A549 treated with CORT108297 at 1 μM for 4 hours (cell line): ENCODE data around the gene DPP9. TPM values are rescaled to one million over a fixed set of nuclear protein-coding genes. Genes with fewer than 3 reads are reported as not detected.

Source experiments
- total RNA-seq: library from RNA; stranded (reverse); fragments of 200-300 nt; extraction: Qiagen RNA extraction; gene quantifications from 5 replicates; pipeline ENCODE4 v1.2.3, GENCODE V29; 2022

DPP9 gene
- 57.7 to 68.5 TPM (median 64.4 TPM) in 5 replicates for total RNA-seq

GRCh38 chr19:4723595-4724514, at the start of gene DPP9:
DPP9 (minus strand) TSS chr19:4723842; CDS start chr19:4719906, 3,936 bp downstream.

GRCh38 chr19:4669723-4670480, 53.7 kb downstream of the DPP9 start, which contains the start of gene MYDGF:
MYDGF (minus strand) TSS chr19:4670342; CDS start chr19:4670334, 8 bp downstream.

GRCh38 chr19:4638828-4639530, 84.7 kb downstream of the DPP9 start, which contains the start of gene TNFAIP8L1:
TNFAIP8L1 (plus strand) TSS chr19:4639516; CDS start chr19:4651870, 12,354 bp downstream.

Other genes with a start within 250 kb of the DPP9 start
- 0.12 to 0.32 TPM (median 0.25 TPM) in 5 replicates for gene PLIN4, start 205.4 kb downstream of the DPP9 start, total RNA-seq
- gene PLIN5, start 188.6 kb downstream of the DPP9 start, total RNA-seq, result 0.10 to 0.34 TPM (median 0.26 TPM) in 3 of 5 replicates, not detected in the others
- 0.07 to 0.25 TPM (median 0.09 TPM) in 4 of 5 replicates, not detected in the other for gene LRG1, start 183.8 kb downstream of the DPP9 start, total RNA-seq
- gene SEMA6B, start 164.2 kb downstream of the DPP9 start, total RNA-seq, result 4.4 to 6.5 TPM (median 6.1 TPM) in 5 replicates
- gene TNFAIP8L1, start 84.3 kb downstream of the DPP9 start, total RNA-seq, result 3.5 to 4.9 TPM (median 4.5 TPM) in 5 replicates
- 110 to 145 TPM (median 139 TPM) in 5 replicates for gene MYDGF, start 53.5 kb downstream of the DPP9 start, total RNA-seq
- 5.1 to 5.7 TPM (median 5.4 TPM) in 5 replicates for gene FEM1A, start 67.9 kb upstream of the DPP9 start, total RNA-seq
- 7.3 to 10.1 TPM (median 9.4 TPM) in 5 replicates for gene TICAM1, start 107.9 kb upstream of the DPP9 start, total RNA-seq
- 105 to 136 TPM (median 127 TPM) in 5 replicates for gene PLIN3, start 143.8 kb upstream of the DPP9 start, total RNA-seq
- not detected in 5 replicates for gene ARRDC5, start 179.1 kb upstream of the DPP9 start, total RNA-seq
- gene UHRF1, start 185.7 kb upstream of the DPP9 start, total RNA-seq, result 42.9 to 49.8 TPM (median 46.6 TPM) in 5 replicates
- 5.6 to 9.0 TPM (median 7.8 TPM) in 5 replicates for gene KDM4B, start 245.3 kb upstream of the DPP9 start, total RNA-seq